Endodermal cell (in vitro differentiated cells): Measurements from ENCODE around the gene NR2F2. TPM values are rescaled to one million over a fixed set of nuclear protein-coding genes. Genes with fewer than 3 reads are reported as not detected.

Source experiments
- DNase-seq: peaks from one replicate; pipeline ENCODE4 v3.0.0-alpha.2; 2017
- H3K27ac ChIP-seq: 2 replicates; pipeline ENCODE4 v1.5.1; 2013; ENCODE audit warnings: mild to moderate bottlenecking, low read depth, low read length, moderate library complexity
- H3K27me3 ChIP-seq: 2 replicates; pipeline ENCODE4 v1.6.1; 2013; ENCODE audit warnings: mild to moderate bottlenecking, low read length, moderate library complexity; ENCODE audit not compliant: insufficient read depth, control insufficient read depth, poor library complexity, severe bottlenecking
- H3K36me3 ChIP-seq: 2 replicates; pipeline ENCODE4 v1.7.0; 2013; ENCODE audit warnings: mild to moderate bottlenecking, low read length, moderate library complexity; ENCODE audit not compliant: control insufficient read depth, insufficient read depth
- H3K4me1 ChIP-seq: one replicate; pipeline ENCODE4 v1.7.0; 2013; ENCODE audit warnings: low read length; ENCODE audit not compliant: control insufficient read depth, insufficient read depth
- H3K4me3 ChIP-seq: 2 replicates; pipeline ENCODE4 v1.5.1; 2013; ENCODE audit warnings: mild to moderate bottlenecking, low read length, moderate library complexity
- H3K9ac ChIP-seq: 2 replicates; pipeline ENCODE4 v1.6.1; 2013; ENCODE audit warnings: mild to moderate bottlenecking, low read length, moderate library complexity; ENCODE audit not compliant: poor library complexity, severe bottlenecking; ENCODE audit errors: extremely low read depth
- H3K9me3 ChIP-seq: 2 replicates; pipeline ENCODE4 v1.6.1; 2013; ENCODE audit warnings: mild to moderate bottlenecking, low read length, moderate library complexity; ENCODE audit not compliant: control insufficient read depth
- H3K27ac Mint-ChIP-seq: 2 replicates; pipeline ENCODE4 v1.8.0; 2020; ENCODE audit warnings: mixed read lengths
- H3K27me3 Mint-ChIP-seq: 2 replicates; pipeline ENCODE4 v1.8.0; 2021; ENCODE audit warnings: mild to moderate bottlenecking, mixed read lengths; ENCODE audit not compliant: insufficient read depth
- H3K36me3 Mint-ChIP-seq: 2 replicates; pipeline ENCODE4 v1.8.0; 2020; ENCODE audit warnings: low read depth, mixed read lengths
- H3K4me1 Mint-ChIP-seq: 2 replicates; pipeline ENCODE4 v1.8.0; 2020; ENCODE audit warnings: mixed read lengths
- H3K4me3 Mint-ChIP-seq: 2 replicates; pipeline ENCODE4 v1.8.0; 2020; ENCODE audit warnings: mild to moderate bottlenecking, moderate library complexity, mixed read lengths
- H3K9me3 Mint-ChIP-seq: 2 replicates; pipeline ENCODE4 v1.8.0; 2020; ENCODE audit warnings: mild to moderate bottlenecking, mixed read lengths
- WGBS, 2 experiments: methylation state at CpG; one replicate each; pipeline versions ENCODE4 v1.1.5 to v1.1.7; 2013; ENCODE audit warnings: missing lambda C conversion rate in 2 of 2, mixed read lengths in 1 of 2; ENCODE audit not compliant: insufficient coverage in 1 of 2, insufficient read length in 1 of 2; 5-methylcytosine and 5-hydroxymethylcytosine counted together
- long read RNA-seq, 4 experiments: library from polyadenylated mRNA in 2 of 4; library from RNA in 1 of 4; library from capped mRNA in 1 of 4; stranded (forward) in 3 of 4; unstranded in 1 of 4; transcript quantifications; one replicate each; pipeline ENCODE4 v2.0.0, GENCODE V29; 2020 to 2021; ENCODE audit warnings: inconsistent platforms in 1 of 4
- polyA plus RNA-seq, 2 experiments: library from polyadenylated mRNA; stranded (reverse); fragments of 50-300 nt; gene quantifications; one replicate each; pipeline ENCODE4 v1.2.3, GENCODE V29; 2013
- total RNA-seq, 2 donors: library from RNA; stranded (reverse); fragmentation: NEBNext Ultra II Directional in 1 of 2; extraction: Animal tissue kit (Norgen Biotek cat#: 25700) in 1 of 2; gene quantifications; 2 replicates in 1 of 2; 3 replicates in 1 of 2; pipeline ENCODE4 v1.2.1, GENCODE V29; 2021
- TF ChIP-seq, protein P1 (sequence below): fragments of 200-600 bp; sonication (generic); conservative IDR thresholded peaks from 2 replicates; pipeline ENCODE4 v1.5.0; 2021; ENCODE audit warnings: antibody characterized with exemption, mild to moderate bottlenecking

Gene NR2F2
- 1 to 10 TPM in 1 of 2 donors, under 1 TPM in 1; 0.73 to 3.3 TPM for total RNA-seq
- polyA plus RNA-seq (2013, experiment 1 of 2): 54.2 TPM
- 40.9 TPM for polyA plus RNA-seq (2013, experiment 2 of 2)
- long read RNA-seq, experiment 1: 0 reads
- long read RNA-seq, experiment 2, partial matches to known transcripts: 1 of 1 reads
- long read RNA-seq, experiment 2, other reads (novel, unspliced or antisense): 0 of 1 reads
- long read RNA-seq, experiment 3, partial matches to known transcripts: 0 of 1 reads
- long read RNA-seq, experiment 3, other reads (novel, unspliced or antisense): 1 of 1 reads
- long read RNA-seq, experiment 4, partial matches to known transcripts: 0 of 1 reads
- long read RNA-seq, experiment 4, other reads (novel, unspliced or antisense): 1 of 1 reads

DNA sequence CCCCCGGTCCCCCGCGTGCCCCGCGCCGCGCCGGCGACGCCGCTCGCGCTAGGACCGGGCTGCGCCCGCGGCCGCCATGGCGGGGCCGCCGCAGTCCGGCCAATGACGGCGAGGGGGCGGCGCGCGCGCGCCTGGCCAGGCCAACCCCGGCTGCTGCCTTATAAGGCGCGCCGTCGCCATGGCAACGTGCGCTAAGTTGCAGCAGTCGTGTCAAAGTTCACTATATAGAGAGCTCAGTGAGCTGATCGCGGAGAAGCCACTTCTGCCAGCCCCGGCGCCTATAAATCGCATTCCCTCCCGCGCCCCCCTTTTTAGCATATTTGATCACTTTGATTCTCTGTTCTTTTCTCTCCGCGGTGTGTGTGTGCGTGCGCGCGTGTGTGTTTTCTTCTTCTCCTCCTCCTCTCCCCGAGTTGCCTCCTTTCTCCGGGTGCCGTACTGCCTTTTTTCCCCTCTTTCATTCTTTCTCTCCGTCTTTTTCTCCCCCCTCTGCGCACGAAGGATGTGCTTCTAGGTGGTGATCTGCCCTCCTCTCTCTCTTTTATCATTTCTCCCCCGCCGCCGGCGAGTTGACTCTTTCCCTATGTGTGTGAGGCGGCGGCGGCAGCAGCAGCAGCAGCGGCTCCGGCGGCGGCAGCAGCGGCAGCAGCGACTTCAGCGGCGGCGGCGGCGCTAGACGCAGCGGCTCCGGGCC lies at the start of gene NR2F2:
Gene NR2F2, plus strand, starts transcription at position 251 of the 694 bp plus-strand sequence. CDS start 1,406 bp downstream, outside the sequence.
- H3K9ac ChIP-seq: peak within 1 kb of the TSS; percentile 34
- H3K4me1 Mint-ChIP-seq: peaks cover 36% of the 10 kb centered on the region
- peak within 1 kb of the TSS; percentile 84 for H3K4me3 ChIP-seq
- H3K9me3 Mint-ChIP-seq: peaks cover 1% of the 10 kb centered on the region
- peak; percentile 95 for DNase-seq
- peaks cover 92% of the 10 kb centered on the region for H3K27me3 Mint-ChIP-seq
- 0% methylated on average over 23 to 77 of the region's 78 CpGs for WGBS, 2 experiments
- peaks cover 90% of the 10 kb centered on the region for H3K27me3 ChIP-seq
- H3K27ac ChIP-seq: peak within 1 kb of the TSS; percentile 91
- no peaks in the 10 kb centered on the region for H3K36me3 Mint-ChIP-seq
- H3K4me1 ChIP-seq: no peaks in the 10 kb centered on the region
- no peaks in the 10 kb centered on the region for H3K9me3 ChIP-seq
- peak within 1 kb of the TSS; percentile 56 for H3K27ac Mint-ChIP-seq
- TF ChIP-seq, protein P1, sequence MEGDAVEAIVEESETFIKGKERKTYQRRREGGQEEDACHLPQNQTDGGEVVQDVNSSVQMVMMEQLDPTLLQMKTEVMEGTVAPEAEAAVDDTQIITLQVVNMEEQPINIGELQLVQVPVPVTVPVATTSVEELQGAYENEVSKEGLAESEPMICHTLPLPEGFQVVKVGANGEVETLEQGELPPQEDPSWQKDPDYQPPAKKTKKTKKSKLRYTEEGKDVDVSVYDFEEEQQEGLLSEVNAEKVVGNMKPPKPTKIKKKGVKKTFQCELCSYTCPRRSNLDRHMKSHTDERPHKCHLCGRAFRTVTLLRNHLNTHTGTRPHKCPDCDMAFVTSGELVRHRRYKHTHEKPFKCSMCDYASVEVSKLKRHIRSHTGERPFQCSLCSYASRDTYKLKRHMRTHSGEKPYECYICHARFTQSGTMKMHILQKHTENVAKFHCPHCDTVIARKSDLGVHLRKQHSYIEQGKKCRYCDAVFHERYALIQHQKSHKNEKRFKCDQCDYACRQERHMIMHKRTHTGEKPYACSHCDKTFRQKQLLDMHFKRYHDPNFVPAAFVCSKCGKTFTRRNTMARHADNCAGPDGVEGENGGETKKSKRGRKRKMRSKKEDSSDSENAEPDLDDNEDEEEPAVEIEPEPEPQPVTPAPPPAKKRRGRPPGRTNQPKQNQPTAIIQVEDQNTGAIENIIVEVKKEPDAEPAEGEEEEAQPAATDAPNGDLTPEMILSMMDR: no peak
- peak within 1 kb of the TSS; percentile 66 for H3K4me3 Mint-ChIP-seq
- no peaks in the 10 kb centered on the region for H3K36me3 ChIP-seq

DNA sequence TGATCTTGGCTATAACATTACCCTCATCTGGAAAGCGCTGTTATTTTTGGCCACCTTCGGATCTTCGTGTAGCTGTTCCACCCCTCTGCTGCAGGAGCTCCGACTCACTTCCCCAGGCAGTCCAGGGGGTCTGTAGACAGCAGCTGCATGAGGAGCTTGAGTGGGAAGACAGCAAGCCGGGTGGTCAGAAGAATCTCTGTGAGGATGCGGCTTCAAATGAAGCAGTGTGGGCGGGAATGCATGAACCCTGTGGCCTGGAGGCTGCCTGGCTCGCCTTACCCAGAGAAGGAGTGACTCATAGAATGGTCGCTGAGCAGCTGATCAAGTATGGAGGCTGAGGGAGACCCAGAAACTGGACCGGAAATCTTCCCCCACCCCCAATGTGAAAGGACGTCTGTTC lies 45.2 kb upstream of the NR2F2 start:
- H3K36me3 Mint-ChIP-seq: no peaks in the 10 kb centered on the region
- no peaks in the 10 kb centered on the region for H3K9me3 ChIP-seq
- H3K27me3 ChIP-seq: no peaks in the 10 kb centered on the region
- no peaks in the 10 kb centered on the region for H3K36me3 ChIP-seq
- H3K4me1 Mint-ChIP-seq: peaks cover 8% of the 10 kb centered on the region
- H3K4me3 ChIP-seq: no peak overlapping the region
- no peak overlapping the region for H3K27ac Mint-ChIP-seq
- no peaks in the 10 kb centered on the region for H3K4me1 ChIP-seq
- no peak for DNase-seq
- H3K9me3 Mint-ChIP-seq: peaks cover 4% of the 10 kb centered on the region
- TF ChIP-seq, protein P1: no peak
- WGBS, 2 experiments: 82 to 92% methylated on average over 2 to 11 of the region's 11 CpGs
- H3K27ac ChIP-seq: no peak overlapping the region
- H3K4me3 Mint-ChIP-seq: no peak overlapping the region
- H3K27me3 Mint-ChIP-seq: peaks cover 23% of the 10 kb centered on the region
- no peak overlapping the region for H3K9ac ChIP-seq

DNA sequence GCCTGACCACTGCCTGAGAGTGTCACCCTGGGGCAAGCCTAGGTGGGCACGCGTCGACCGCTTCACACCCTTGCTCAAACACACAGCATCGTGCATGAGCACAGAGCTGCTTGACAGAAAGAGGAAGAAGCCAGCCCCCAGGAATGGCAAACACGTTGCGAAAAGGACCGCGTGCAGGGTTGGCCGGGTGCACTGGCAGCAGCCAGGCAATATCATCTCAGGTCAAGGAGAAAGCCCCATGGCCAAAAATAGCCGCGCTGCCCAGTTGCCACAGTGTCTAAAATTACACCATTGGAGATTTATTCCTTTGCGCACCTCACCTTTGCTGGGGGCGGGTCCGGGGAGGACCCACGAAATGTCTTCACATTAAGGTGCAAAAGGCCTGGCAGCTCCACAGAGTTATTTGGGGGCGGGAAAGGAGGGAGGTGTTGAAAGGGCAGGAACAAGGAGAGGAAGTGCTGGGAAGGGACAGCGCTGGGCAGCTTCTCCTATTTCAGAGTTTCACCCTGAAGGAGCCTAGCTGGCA lies 44.7 kb upstream of the NR2F2 start:
- Histone ChIP-seq H3K27ac (no peak overlapping the region), H3K9me3 (no peaks in the 10 kb centered on the region), H3K4me3 (no peak overlapping the region), H3K4me1 (no peaks in the 10 kb centered on the region), H3K36me3 (no peaks in the 10 kb centered on the region), H3K9ac (no peak overlapping the region), H3K27me3 (no peaks in the 10 kb centered on the region)
- Mint-ChIP-seq H3K9me3 (peaks cover 4% of the 10 kb centered on the region), H3K36me3 (no peaks in the 10 kb centered on the region), H3K4me1 (peaks cover 8% of the 10 kb centered on the region), H3K27me3 (peaks cover 23% of the 10 kb centered on the region), H3K4me3 (no peak overlapping the region), H3K27ac (no peak overlapping the region)
- TF ChIP-seq, protein P1: no peak
- WGBS, 2 experiments: 92% methylated on average over 17 to 18 of the region's 18 CpGs
- no peak for DNase-seq
